ENCODE measurements around the gene SERINC5.
A peak's percentile ranks its signal among the peaks of the same experiment; 100 is the strongest.

Gene SERINC5

DNA sequence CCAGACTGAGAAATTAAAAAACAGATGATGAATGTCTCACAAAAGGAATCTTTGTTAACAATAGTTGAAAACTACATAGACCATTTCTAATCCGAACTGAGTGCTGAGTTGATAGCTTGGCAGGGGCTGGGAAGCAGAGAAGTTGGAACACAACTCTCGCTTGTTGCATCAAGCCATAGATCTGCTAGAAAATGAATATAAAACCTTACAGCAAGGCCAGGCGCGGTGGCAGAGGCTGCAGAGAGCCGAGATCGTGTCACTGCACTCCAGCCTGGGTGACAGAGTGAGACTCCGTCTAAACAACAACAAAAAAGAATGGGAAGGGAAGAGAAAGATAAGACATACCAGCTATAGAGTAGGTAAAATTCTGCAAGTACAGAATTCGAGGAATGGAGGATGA, 35.9 kb upstream of the SERINC5 start:
- no peak for DNase-seq (ENCODE audit: low read depth)
- TF ChIP-seq, protein P1, sequence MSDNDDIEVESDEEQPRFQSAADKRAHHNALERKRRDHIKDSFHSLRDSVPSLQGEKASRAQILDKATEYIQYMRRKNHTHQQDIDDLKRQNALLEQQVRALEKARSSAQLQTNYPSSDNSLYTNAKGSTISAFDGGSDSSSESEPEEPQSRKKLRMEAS (IDR thresholded peaks at IDR 0.05; ENCODE audit: low read depth, low read length): no peak
- TF ChIP-seq, protein P2, sequence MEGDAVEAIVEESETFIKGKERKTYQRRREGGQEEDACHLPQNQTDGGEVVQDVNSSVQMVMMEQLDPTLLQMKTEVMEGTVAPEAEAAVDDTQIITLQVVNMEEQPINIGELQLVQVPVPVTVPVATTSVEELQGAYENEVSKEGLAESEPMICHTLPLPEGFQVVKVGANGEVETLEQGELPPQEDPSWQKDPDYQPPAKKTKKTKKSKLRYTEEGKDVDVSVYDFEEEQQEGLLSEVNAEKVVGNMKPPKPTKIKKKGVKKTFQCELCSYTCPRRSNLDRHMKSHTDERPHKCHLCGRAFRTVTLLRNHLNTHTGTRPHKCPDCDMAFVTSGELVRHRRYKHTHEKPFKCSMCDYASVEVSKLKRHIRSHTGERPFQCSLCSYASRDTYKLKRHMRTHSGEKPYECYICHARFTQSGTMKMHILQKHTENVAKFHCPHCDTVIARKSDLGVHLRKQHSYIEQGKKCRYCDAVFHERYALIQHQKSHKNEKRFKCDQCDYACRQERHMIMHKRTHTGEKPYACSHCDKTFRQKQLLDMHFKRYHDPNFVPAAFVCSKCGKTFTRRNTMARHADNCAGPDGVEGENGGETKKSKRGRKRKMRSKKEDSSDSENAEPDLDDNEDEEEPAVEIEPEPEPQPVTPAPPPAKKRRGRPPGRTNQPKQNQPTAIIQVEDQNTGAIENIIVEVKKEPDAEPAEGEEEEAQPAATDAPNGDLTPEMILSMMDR (IDR thresholded peaks at IDR 0.05; ENCODE audit: low read depth, low read length): no peak
- TF ChIP-seq MYC (IDR thresholded peaks at IDR 0.05; ENCODE audit: low read depth, low read length) (no peak), POLR2A (IDR thresholded peaks at IDR 0.05; ENCODE audit: extremely low read depth, insufficient read length) (no peak)
- H3K4me3 ChIP-seq (ENCODE audit: low read depth, low read length): no peak overlapping the region

DNA sequence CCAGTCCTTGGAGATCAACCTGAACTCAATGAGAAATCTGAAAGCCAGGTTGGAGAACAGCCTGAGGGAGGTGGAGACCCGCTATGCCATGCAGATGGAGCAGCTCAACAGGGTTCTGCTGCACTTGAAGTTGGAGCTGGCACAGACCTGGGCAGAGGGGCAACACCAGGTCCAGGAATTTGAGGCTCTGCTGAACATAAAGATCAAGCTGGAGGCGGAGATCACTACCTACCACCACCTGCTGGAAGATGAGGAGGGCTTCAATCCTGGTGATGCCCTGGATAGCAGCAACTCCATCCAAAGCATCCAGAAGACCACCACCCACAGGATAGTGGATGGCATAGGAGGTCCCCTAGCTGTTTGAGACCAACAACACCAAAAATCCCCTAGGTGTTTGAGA, 33.5 kb upstream of the SERINC5 start:
- H3K4me3 ChIP-seq (ENCODE audit: low read depth, low read length): no peak overlapping the region
- no peak for TF ChIP-seq POLR2A (IDR thresholded peaks at IDR 0.05; ENCODE audit: extremely low read depth, insufficient read length)
- no peak for TF ChIP-seq MYC (IDR thresholded peaks at IDR 0.05; ENCODE audit: low read depth, low read length)
- TF ChIP-seq, protein P2 (IDR thresholded peaks at IDR 0.05; ENCODE audit: low read depth, low read length): no peak
- TF ChIP-seq, protein P1 (IDR thresholded peaks at IDR 0.05; ENCODE audit: low read depth, low read length): no peak
- no peak for DNase-seq (ENCODE audit: low read depth)

DNA sequence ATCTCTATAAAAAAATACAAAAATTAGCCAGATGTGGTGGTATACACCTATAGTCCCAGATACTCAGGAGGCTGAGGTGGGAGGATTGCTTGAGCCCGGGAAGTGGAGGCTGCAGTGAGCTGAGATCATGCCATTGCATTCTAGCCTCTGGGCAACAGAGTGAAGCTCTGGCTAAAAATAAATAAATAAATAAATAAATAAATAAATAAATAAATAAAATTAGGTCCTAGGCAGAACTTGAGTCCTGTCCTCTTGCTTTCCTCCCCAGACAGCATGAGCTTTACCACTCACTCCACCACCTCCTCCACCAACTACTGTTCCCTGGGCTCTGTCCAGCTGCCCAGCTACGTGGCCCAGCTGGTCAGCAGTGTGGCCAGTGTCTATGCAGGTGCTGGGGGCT, 32.3 kb upstream of the SERINC5 start:
- no peak for DNase-seq (ENCODE audit: low read depth)
- TF ChIP-seq, protein P1 (IDR thresholded peaks at IDR 0.05; ENCODE audit: low read depth, low read length): no peak
- TF ChIP-seq MYC (IDR thresholded peaks at IDR 0.05; ENCODE audit: low read depth, low read length) (no peak), POLR2A (IDR thresholded peaks at IDR 0.05; ENCODE audit: extremely low read depth, insufficient read length) (no peak)
- TF ChIP-seq, protein P2 (IDR thresholded peaks at IDR 0.05; ENCODE audit: low read depth, low read length): no peak
- H3K4me3 ChIP-seq (ENCODE audit: low read depth, low read length): no peak overlapping the region

DNA sequence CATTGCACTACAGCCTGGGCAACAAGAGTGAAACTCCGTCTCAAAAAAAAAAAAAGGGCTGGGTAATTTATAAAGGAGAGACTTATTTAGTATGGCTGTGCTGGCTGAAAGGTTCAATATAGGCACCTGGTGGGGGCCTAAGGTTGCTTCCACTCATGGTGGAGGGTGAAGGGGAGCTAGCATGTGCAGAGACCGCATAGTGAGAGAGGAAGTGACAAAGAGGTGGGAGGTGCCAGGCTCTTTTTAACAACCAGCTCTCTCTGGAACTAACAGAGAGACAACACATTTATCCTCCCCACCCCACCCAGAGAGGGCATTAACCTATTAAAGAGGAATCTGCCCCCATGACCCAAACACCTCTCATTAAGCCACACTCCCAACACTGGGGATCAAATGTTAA, 28.9 kb upstream of the SERINC5 start:
- TF ChIP-seq, protein P1 (IDR thresholded peaks at IDR 0.05; ENCODE audit: low read depth, low read length): peak; percentile 35; the same call in 1 of the 2 replicates
- peak; percentile 68; the same call in 1 of the 2 replicates for TF ChIP-seq MYC (IDR thresholded peaks at IDR 0.05; ENCODE audit: low read depth, low read length)
- TF ChIP-seq POLR2A (IDR thresholded peaks at IDR 0.05; ENCODE audit: extremely low read depth, insufficient read length): no peak
- TF ChIP-seq, protein P2 (IDR thresholded peaks at IDR 0.05; ENCODE audit: low read depth, low read length): no peak
- H3K4me3 ChIP-seq (ENCODE audit: low read depth, low read length): no peak overlapping the region
- DNase-seq (ENCODE audit: low read depth): peak; percentile 75

DNA sequence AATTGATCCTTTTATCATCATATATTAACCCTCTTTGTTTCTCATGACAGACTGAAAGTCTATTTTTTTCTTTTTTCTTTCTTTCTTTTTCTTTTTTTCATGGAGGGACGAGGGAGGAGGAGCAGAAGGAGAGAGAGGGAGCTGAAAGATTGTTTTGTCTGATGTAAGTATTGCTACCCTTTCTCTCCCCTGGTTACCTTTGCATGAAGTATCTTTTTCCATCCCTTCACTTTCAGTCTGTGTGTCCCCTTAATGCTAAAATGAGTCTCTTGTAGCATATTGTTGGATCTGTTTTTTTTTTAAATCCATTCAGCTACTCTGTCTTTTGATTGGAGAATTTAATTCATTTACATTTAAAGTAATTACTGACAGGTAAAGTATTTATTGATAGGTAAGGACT, 27.5 kb upstream of the SERINC5 start:
- H3K4me3 ChIP-seq (ENCODE audit: low read depth, low read length): no peak overlapping the region
- DNase-seq (ENCODE audit: low read depth): no peak
- TF ChIP-seq POLR2A (IDR thresholded peaks at IDR 0.05; ENCODE audit: extremely low read depth, insufficient read length): no peak
- TF ChIP-seq, protein P1 (IDR thresholded peaks at IDR 0.05; ENCODE audit: low read depth, low read length): no peak
- no peak for TF ChIP-seq MYC (IDR thresholded peaks at IDR 0.05; ENCODE audit: low read depth, low read length)
- TF ChIP-seq, protein P2 (IDR thresholded peaks at IDR 0.05; ENCODE audit: low read depth, low read length): no peak

Measured in NB4 (cell line).